ENCODE results near the gene AVPR1B.
A peak's percentile ranks its signal among the peaks of the same experiment; 100 is the strongest.

AVPR1B gene

DNA sequence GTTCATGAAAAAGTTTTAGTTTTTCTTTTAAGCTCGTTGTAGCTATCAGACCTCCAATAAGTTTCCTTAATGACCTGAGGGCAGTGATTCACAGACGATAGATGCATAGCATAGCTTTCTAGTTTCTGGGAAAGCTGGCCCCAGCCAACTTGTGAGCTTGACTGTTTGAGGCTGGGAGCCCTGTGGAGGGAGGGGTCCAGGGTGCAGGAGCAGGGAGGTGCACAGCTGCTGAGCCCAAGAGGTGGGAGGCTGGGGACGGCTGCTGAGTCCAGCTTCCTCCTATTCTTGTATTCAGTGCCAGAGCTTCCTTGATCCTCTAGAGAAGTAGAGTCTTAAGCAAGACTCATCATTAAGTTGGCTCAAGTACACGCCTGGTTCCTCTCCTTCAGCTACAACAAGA, 11.0 kb upstream of the AVPR1B start:
- Histone ChIP-seq H3K4me1 (ENCODE audit: control insufficient read depth, insufficient read depth, low read length) (no peaks in the 10 kb centered on the region), H3K36me3 (ENCODE audit: control insufficient read depth in 2 of 2, insufficient read depth in 2 of 2, low read length in 2 of 2) (no peaks in the 10 kb centered on the region), H3K9ac (ENCODE audit: low read length in 2 of 2) (no peak overlapping the region), H3K27me3 (ENCODE audit: control insufficient read depth in 1 of 2, insufficient read depth in 2 of 2, low read length in 2 of 2) (peaks cover 0 to 8% of the 10 kb centered on the region in 2 donors), H3K9me3 (ENCODE audit: control insufficient read depth in 2 of 2, low read length in 2 of 2) (no peaks in the 10 kb centered on the region), H3K27ac (ENCODE audit: low read length) (no peak overlapping the region), H3K4me3 (ENCODE audit: low read length in 2 of 2) (no peak overlapping the region)

DNA sequence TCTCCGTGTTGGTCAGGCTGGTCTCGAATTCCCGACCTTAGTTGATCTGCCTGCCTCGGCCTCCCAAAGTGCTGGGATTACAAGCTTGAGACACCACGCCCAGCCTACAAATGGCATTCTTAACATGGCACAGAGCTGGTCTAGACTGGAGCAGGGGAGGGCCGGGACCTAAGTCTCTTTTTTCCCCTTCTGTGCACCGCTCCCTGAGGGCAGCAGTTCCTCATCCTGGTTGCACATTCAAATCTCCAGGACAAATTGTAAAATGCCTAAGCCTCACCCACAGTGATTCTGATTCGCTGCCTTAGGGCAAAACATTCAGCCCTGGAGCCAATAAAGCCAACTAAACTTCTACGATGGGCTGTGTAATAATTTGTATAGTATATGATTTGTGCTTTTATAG, 10.1 kb upstream of the AVPR1B start:
- H3K9me3 ChIP-seq (ENCODE audit: control insufficient read depth in 2 of 2, low read length in 2 of 2): no peaks in the 10 kb centered on the region
- H3K27me3 ChIP-seq (ENCODE audit: control insufficient read depth in 1 of 2, insufficient read depth in 2 of 2, low read length in 2 of 2): peaks cover 0 to 8% of the 10 kb centered on the region in 2 donors
- no peak overlapping the region for H3K4me3 ChIP-seq (ENCODE audit: low read length in 2 of 2)
- no peak overlapping the region for H3K27ac ChIP-seq (ENCODE audit: low read length)
- no peak overlapping the region for H3K9ac ChIP-seq (ENCODE audit: low read length in 2 of 2)
- no peaks in the 10 kb centered on the region for H3K36me3 ChIP-seq (ENCODE audit: control insufficient read depth in 2 of 2, insufficient read depth in 2 of 2, low read length in 2 of 2)
- H3K4me1 ChIP-seq (ENCODE audit: control insufficient read depth, insufficient read depth, low read length): no peaks in the 10 kb centered on the region

DNA sequence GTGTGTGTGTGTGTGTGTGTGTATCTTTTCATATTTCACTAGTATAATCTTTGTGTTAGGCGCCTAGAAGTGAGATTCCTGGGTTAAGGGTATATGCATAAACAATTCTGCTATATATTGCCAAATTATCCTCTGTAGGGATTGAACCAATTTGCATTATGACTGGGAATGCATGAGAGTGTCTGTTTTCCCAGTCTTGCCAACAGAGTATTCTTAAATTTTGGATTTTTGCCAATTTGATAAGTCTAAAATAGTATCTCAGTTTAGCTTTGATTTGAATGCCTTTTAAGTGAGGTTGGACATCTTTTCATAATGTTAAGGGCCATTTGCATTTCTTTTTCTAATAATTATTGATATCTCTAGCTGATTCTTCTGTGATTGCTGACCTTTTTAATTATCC, 8.2 kb upstream of the AVPR1B start:
- Histone ChIP-seq H3K36me3 (ENCODE audit: control insufficient read depth in 2 of 2, insufficient read depth in 2 of 2, low read length in 2 of 2) (no peaks in the 10 kb centered on the region), H3K4me3 (ENCODE audit: low read length in 2 of 2) (no peak overlapping the region), H3K9me3 (ENCODE audit: control insufficient read depth in 2 of 2, low read length in 2 of 2) (no peaks in the 10 kb centered on the region), H3K9ac (ENCODE audit: low read length in 2 of 2) (no peak overlapping the region), H3K4me1 (ENCODE audit: control insufficient read depth, insufficient read depth, low read length) (no peaks in the 10 kb centered on the region), H3K27ac (ENCODE audit: low read length) (no peak overlapping the region), H3K27me3 (ENCODE audit: control insufficient read depth in 1 of 2, insufficient read depth in 2 of 2, low read length in 2 of 2) (peaks cover 0 to 5% of the 10 kb centered on the region in 2 donors)

DNA sequence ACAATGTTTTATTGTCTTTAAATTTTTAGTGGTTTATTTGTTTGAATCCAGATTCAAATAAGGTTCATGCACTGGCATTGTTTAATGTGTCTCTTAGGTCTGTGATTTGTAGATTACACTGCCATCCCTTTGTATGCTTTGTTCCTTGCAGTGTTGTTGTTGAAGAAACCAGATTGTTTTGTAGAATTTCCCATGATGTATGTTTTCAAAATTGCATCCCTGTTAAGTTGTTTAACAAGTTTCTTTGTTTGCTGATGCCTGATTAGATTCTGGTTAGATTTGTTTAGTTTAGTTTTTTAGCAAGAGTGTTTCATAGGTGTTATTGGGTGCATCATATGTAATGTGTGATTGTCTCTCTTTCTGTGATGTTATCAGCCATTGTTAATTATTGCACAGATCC, 5.5 kb upstream of the AVPR1B start:
- Histone ChIP-seq H3K9me3 (ENCODE audit: control insufficient read depth in 2 of 2, low read length in 2 of 2) (no peaks in the 10 kb centered on the region), H3K36me3 (ENCODE audit: control insufficient read depth in 2 of 2, insufficient read depth in 2 of 2, low read length in 2 of 2) (no peaks in the 10 kb centered on the region), H3K4me1 (ENCODE audit: control insufficient read depth, insufficient read depth, low read length) (peaks cover 4% of the 10 kb centered on the region), H3K27ac (ENCODE audit: low read length) (no peak overlapping the region), H3K4me3 (ENCODE audit: low read length in 2 of 2) (no peak overlapping the region), H3K9ac (ENCODE audit: low read length in 2 of 2) (no peak overlapping the region), H3K27me3 (ENCODE audit: control insufficient read depth in 1 of 2, insufficient read depth in 2 of 2, low read length in 2 of 2) (peaks cover 4 to 6% of the 10 kb centered on the region in 2 donors)

DNA sequence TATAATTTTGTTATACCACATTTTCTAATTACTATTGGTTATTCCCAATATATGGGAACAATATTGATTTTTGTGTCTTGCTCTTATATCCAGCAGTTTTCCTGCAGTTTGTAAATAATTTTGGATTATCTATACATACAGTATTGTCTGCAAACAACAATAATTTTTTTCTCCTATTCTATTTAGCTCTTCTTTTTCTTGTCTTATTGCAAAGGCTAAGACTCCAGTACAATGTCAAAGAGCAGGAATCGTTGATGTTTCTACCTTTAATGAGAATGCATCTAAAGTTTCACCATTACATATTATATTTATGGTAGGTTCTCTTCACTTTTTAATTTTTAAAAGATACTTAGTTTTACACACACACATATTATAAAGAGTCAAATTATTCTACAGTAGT, 4.1 kb upstream of the AVPR1B start:
- no peak overlapping the region for H3K9ac ChIP-seq (ENCODE audit: low read length in 2 of 2)
- H3K27me3 ChIP-seq (ENCODE audit: control insufficient read depth in 1 of 2, insufficient read depth in 2 of 2, low read length in 2 of 2): peaks cover 9 to 16% of the 10 kb centered on the region in 2 donors
- no peak overlapping the region for H3K4me3 ChIP-seq (ENCODE audit: low read length in 2 of 2)
- H3K27ac ChIP-seq (ENCODE audit: low read length): no peak overlapping the region
- no peaks in the 10 kb centered on the region for H3K9me3 ChIP-seq (ENCODE audit: control insufficient read depth in 2 of 2, low read length in 2 of 2)
- H3K36me3 ChIP-seq (ENCODE audit: control insufficient read depth in 2 of 2, insufficient read depth in 2 of 2, low read length in 2 of 2): no peaks in the 10 kb centered on the region
- peaks cover 14% of the 10 kb centered on the region for H3K4me1 ChIP-seq (ENCODE audit: control insufficient read depth, insufficient read depth, low read length)

DNA sequence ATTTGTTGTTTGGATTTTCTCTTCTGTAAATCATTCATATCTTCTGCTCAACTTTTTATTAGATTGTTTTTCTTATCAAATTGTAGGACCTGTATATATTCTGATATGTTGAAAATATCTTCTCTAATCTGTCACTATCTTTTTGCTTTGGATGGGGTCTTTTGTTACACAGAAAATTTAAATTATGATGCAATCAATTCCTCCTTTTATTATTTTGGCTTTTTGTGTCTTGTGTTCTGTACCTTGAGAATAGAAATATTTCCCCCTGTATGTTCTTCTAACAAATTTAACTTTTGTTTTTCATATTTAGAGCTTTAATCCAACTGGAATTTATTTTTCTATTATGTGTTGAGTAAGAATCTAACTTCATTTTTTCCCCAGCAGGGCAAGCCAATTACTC, 3.2 kb upstream of the AVPR1B start:
- H3K9ac ChIP-seq (ENCODE audit: low read length in 2 of 2): no peak overlapping the region
- H3K27me3 ChIP-seq (ENCODE audit: control insufficient read depth in 1 of 2, insufficient read depth in 2 of 2, low read length in 2 of 2): peaks cover 9 to 16% of the 10 kb centered on the region in 2 donors
- no peak overlapping the region for H3K4me3 ChIP-seq (ENCODE audit: low read length in 2 of 2)
- no peak overlapping the region for H3K27ac ChIP-seq (ENCODE audit: low read length)
- no peaks in the 10 kb centered on the region for H3K36me3 ChIP-seq (ENCODE audit: control insufficient read depth in 2 of 2, insufficient read depth in 2 of 2, low read length in 2 of 2)
- no peaks in the 10 kb centered on the region for H3K9me3 ChIP-seq (ENCODE audit: control insufficient read depth in 2 of 2, low read length in 2 of 2)
- H3K4me1 ChIP-seq (ENCODE audit: control insufficient read depth, insufficient read depth, low read length): peaks cover 14% of the 10 kb centered on the region

DNA sequence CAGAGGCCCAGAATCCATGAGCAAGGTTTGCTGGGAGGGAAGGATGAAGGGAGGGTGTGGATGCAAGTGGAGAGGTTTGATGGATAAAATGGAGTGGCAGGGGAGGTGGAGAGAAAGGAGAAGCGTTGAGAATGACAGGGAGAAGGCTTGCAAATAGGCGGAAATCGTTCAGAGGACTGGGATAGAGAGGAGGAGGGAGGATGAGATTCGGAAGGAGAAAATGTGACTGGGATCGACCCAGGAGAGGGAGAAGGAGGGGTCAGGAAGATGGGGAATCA, 376 bp downstream of the AVPR1B start:
- Histone ChIP-seq H3K4me1 (ENCODE audit: control insufficient read depth, insufficient read depth, low read length) (peaks cover 16% of the 10 kb centered on the region), H3K27me3 (ENCODE audit: control insufficient read depth in 1 of 2, insufficient read depth in 2 of 2, low read length in 2 of 2) (peaks cover 9 to 16% of the 10 kb centered on the region in 2 donors), H3K9me3 (ENCODE audit: control insufficient read depth in 2 of 2, low read length in 2 of 2) (no peaks in the 10 kb centered on the region), H3K27ac (ENCODE audit: low read length) (no peak overlapping the region), H3K4me3 (ENCODE audit: low read length in 2 of 2) (peak overlapping the region; percentile 49 to 65), H3K9ac (ENCODE audit: low read length in 2 of 2) (peak overlapping the region in 1 of 2 donors; percentile 28), H3K36me3 (ENCODE audit: control insufficient read depth in 2 of 2, insufficient read depth in 2 of 2, low read length in 2 of 2) (no peaks in the 10 kb centered on the region)

DNA sequence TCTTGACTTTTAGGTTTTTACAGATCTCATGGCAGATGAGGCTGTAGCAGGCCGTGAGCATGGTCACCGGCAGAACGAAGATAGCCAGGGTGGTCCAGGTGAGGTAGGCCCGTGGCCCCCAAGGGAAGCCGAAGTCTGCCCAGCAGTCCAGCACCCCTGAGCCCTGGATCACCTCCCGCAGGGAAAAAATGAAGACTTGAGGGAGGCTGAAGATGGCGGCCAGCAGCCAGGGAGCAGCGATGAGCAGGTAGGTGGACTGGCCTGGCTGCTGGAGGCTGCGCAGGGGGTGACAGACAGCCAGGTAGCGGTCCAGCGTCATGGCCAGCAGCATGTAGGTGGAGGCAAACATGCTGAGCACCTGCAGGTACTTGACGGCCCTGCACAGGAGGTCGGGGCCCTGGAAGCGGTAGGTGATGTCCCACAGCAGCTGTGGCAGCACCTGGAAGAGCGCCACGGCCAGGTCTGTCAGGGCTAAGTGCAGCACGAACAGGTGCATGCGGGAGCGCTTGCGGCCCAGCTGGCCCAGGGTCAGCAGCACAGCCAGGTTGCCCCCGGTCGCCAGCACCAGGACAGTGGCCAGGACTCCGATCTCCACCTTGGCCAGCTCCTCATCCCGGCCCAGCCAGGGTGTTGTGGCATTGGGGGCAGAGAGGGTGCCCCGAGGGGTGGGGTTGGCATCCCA, 856 bp downstream of the AVPR1B start:
- Histone ChIP-seq H3K27me3 (ENCODE audit: control insufficient read depth in 1 of 2, insufficient read depth in 2 of 2, low read length in 2 of 2) (peaks cover 9 to 16% of the 10 kb centered on the region in 2 donors), H3K4me3 (ENCODE audit: low read length in 2 of 2) (peak overlapping the region in 1 of 2 donors; percentile 65), H3K9ac (ENCODE audit: low read length in 2 of 2) (no peak overlapping the region), H3K36me3 (ENCODE audit: control insufficient read depth in 2 of 2, insufficient read depth in 2 of 2, low read length in 2 of 2) (no peaks in the 10 kb centered on the region), H3K4me1 (ENCODE audit: control insufficient read depth, insufficient read depth, low read length) (peaks cover 16% of the 10 kb centered on the region), H3K9me3 (ENCODE audit: control insufficient read depth in 2 of 2, low read length in 2 of 2) (no peaks in the 10 kb centered on the region), H3K27ac (ENCODE audit: low read length) (no peak overlapping the region)

DNA sequence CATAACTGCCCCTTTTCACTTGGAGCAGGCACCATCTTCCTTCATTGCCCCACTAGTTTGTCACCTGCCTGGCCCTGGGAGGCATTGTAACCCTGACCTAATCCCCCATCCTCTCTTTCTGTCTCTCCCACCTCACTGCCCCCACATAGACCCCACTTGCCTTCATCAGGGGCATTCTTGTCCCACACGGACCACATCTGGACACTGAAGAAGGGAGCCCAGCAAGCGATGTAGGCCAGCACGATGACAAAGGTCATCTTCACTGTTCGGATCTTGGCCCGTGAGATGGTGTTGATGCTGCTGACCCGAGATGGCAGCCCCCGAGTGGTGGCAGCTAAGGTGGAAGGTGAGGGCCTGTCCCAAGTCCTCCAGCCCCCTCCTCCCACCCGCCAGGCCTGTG, 1.4 kb downstream of the AVPR1B start:
- H3K9me3 ChIP-seq (ENCODE audit: control insufficient read depth in 2 of 2, low read length in 2 of 2): no peaks in the 10 kb centered on the region
- H3K4me3 ChIP-seq (ENCODE audit: low read length in 2 of 2): no peak overlapping the region
- no peak overlapping the region for H3K27ac ChIP-seq (ENCODE audit: low read length)
- peaks cover 16% of the 10 kb centered on the region for H3K4me1 ChIP-seq (ENCODE audit: control insufficient read depth, insufficient read depth, low read length)
- no peak overlapping the region for H3K9ac ChIP-seq (ENCODE audit: low read length in 2 of 2)
- peaks cover 9 to 16% of the 10 kb centered on the region in 2 donors for H3K27me3 ChIP-seq (ENCODE audit: control insufficient read depth in 1 of 2, insufficient read depth in 2 of 2, low read length in 2 of 2)
- no peaks in the 10 kb centered on the region for H3K36me3 ChIP-seq (ENCODE audit: control insufficient read depth in 2 of 2, insufficient read depth in 2 of 2, low read length in 2 of 2)

DNA sequence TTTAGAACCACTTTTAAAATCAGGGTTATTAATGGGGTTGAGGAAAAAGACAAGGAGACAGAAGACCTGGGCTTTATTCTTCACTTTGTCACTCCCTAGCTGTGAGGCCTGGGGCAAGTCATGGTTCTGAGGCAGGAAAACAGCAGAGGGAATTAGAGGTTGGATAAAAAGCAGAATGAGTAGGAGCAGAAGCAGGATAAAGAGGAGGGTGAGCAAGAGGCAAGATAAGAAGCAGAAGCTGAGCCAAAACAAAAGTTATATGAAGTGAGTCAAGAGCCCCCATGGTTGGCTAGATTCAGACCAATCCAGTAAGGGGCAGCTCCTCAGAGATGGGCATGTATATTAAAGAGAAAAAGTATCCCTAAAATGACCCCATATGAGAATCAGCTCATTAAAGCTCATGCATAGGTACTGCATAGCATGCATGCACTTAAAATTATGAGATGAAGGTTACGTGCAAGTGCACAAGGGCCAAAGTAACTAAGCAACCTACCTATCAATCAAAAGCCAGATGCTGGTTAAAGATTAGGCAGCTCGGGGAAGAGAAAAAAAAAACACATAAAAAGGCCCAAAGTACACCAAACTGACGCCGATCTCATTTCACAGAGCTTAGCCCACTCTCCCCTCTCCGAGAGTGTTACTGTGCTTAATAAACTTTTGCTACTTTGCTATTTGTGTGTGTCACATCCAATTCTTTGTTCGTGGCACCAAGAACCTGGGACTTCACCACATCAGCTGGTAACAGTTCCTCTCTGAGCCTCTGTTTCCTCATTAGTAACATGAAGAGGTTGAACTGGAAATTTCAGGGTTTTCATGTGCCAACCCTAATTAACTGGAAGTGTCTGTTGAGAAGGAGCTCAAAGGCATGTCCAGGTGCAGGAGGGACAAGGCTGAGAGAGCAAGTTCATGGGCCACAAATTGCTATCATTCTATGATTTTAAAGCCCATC, 2.2 kb downstream of the AVPR1B start:
- H3K27ac ChIP-seq (ENCODE audit: low read length): no peak overlapping the region
- H3K27me3 ChIP-seq (ENCODE audit: control insufficient read depth in 1 of 2, insufficient read depth in 2 of 2, low read length in 2 of 2): peaks cover 9 to 16% of the 10 kb centered on the region in 2 donors
- H3K9ac ChIP-seq (ENCODE audit: low read length in 2 of 2): no peak overlapping the region
- peaks cover 16% of the 10 kb centered on the region for H3K4me1 ChIP-seq (ENCODE audit: control insufficient read depth, insufficient read depth, low read length)
- H3K4me3 ChIP-seq (ENCODE audit: low read length in 2 of 2): no peak overlapping the region
- no peaks in the 10 kb centered on the region for H3K36me3 ChIP-seq (ENCODE audit: control insufficient read depth in 2 of 2, insufficient read depth in 2 of 2, low read length in 2 of 2)
- H3K9me3 ChIP-seq (ENCODE audit: control insufficient read depth in 2 of 2, low read length in 2 of 2): no peaks in the 10 kb centered on the region
